H9 (cell line): Measurements from ENCODE around the gene TARBP2. TPM values are rescaled to one million over a fixed set of nuclear protein-coding genes. Genes with fewer than 3 reads are reported as not detected.
A peak's percentile ranks its signal among the peaks of the same experiment; 100 is the strongest.

Experiments
- DNase-seq: peaks from one replicate; pipeline ENCODE4 v3.0.0-alpha.2; 2017
- H2AFZ ChIP-seq: one replicate; pipeline ENCODE4 v1.6.1; 2013; ENCODE audit warnings: mild to moderate bottlenecking, low read length, control low read depth, moderate library complexity
- H2AK5ac ChIP-seq: 2 replicates; pipeline ENCODE4 v1.6.1; 2013; ENCODE audit warnings: low read length, control low read depth, mixed read lengths; ENCODE audit not compliant: insufficient read length
- H2BK120ac ChIP-seq: one replicate; pipeline ENCODE4 v1.6.1; 2013; ENCODE audit warnings: low read depth, mild to moderate bottlenecking, low read length, control low read depth, inconsistent platforms; ENCODE audit not compliant: poor library complexity, severe bottlenecking
- H2BK12ac ChIP-seq: 2 replicates; pipeline ENCODE4 v1.6.1; 2013; ENCODE audit warnings: low read length, control low read depth, mixed read lengths, low read depth; ENCODE audit not compliant: insufficient read length
- H2BK15ac ChIP-seq: 2 replicates; pipeline ENCODE4 v1.6.1; 2013; ENCODE audit warnings: low read depth, low read length, control low read depth
- H2BK20ac ChIP-seq: one replicate; pipeline ENCODE4 v1.6.1; 2013; ENCODE audit warnings: low read depth, mild to moderate bottlenecking, low read length, control low read depth, inconsistent platforms; ENCODE audit not compliant: poor library complexity, severe bottlenecking
- H2BK5ac ChIP-seq: 2 replicates; pipeline ENCODE4 v1.6.1; 2013; ENCODE audit warnings: low read length, control low read depth, mixed read lengths; ENCODE audit not compliant: insufficient read length
- H3K14ac ChIP-seq: 2 replicates; pipeline ENCODE4 v1.6.1; 2013; ENCODE audit warnings: low read length, control low read depth; ENCODE audit not compliant: insufficient read depth
- H3K18ac ChIP-seq: 2 replicates; pipeline ENCODE4 v1.6.1; 2013; ENCODE audit warnings: low read depth, mild to moderate bottlenecking, mixed read lengths, low read length, control low read depth; ENCODE audit not compliant: insufficient read length
- H3K23ac ChIP-seq: 2 replicates; pipeline ENCODE4 v1.6.1; 2013; ENCODE audit warnings: low read length, control low read depth, mixed read lengths, low read depth; ENCODE audit not compliant: insufficient read length
- H3K23me2 ChIP-seq: 2 replicates; pipeline ENCODE4 v1.6.1; 2013; ENCODE audit warnings: low read depth, mild to moderate bottlenecking, mixed read lengths, low read length, control low read depth; ENCODE audit not compliant: insufficient read length, poor library complexity, severe bottlenecking
- H3K27ac ChIP-seq: 2 replicates; pipeline ENCODE4 v1.5.1; 2013; ENCODE audit warnings: low read length, control low read depth, mixed read lengths, low read depth; ENCODE audit not compliant: insufficient read length
- H3K27me3 ChIP-seq: 2 replicates; pipeline ENCODE4 v1.6.1; 2013; ENCODE audit warnings: low read length, control low read depth, inconsistent platforms; ENCODE audit not compliant: insufficient read depth
- H3K4ac ChIP-seq: 2 replicates; pipeline ENCODE4 v1.6.1; 2013; ENCODE audit warnings: low read depth, mild to moderate bottlenecking, control low read depth, inconsistent platforms, low read length, moderate library complexity
- H3K4me1 ChIP-seq: 2 replicates; pipeline ENCODE4 v1.6.1; 2013; ENCODE audit warnings: low read length, control low read depth, inconsistent platforms; ENCODE audit not compliant: insufficient read depth
- H3K4me2 ChIP-seq: 2 replicates; pipeline ENCODE4 v1.6.1; 2013; ENCODE audit warnings: low read length, control low read depth, mixed read lengths; ENCODE audit not compliant: insufficient read length, insufficient read depth
- H3K56ac ChIP-seq: 2 replicates; pipeline ENCODE4 v1.6.1; 2013; ENCODE audit warnings: low read depth, mild to moderate bottlenecking, mixed read lengths, low read length, control low read depth; ENCODE audit not compliant: insufficient read length
- H3K79me1 ChIP-seq: 2 replicates; pipeline ENCODE4 v1.6.1; 2013; ENCODE audit warnings: low read depth, mild to moderate bottlenecking, moderate library complexity, low read length, control low read depth, inconsistent platforms; ENCODE audit not compliant: insufficient read depth, poor library complexity, severe bottlenecking
- H3K79me2 ChIP-seq: 2 replicates; pipeline ENCODE4 v1.6.1; 2013; ENCODE audit warnings: low read length, control low read depth, inconsistent platforms; ENCODE audit not compliant: insufficient read depth
- H3K9ac ChIP-seq: 2 replicates; pipeline ENCODE4 v1.6.1; 2013; ENCODE audit warnings: low read length, control low read depth, mixed read lengths; ENCODE audit not compliant: insufficient read length; ENCODE audit errors: extremely low read depth
- H3K9me3 ChIP-seq: one replicate; pipeline ENCODE4 v1.6.1; 2013; ENCODE audit warnings: low read depth, low read length, inconsistent platforms; ENCODE audit not compliant: control insufficient read depth
- H3T11ph ChIP-seq: one replicate; pipeline ENCODE4 v1.6.1; 2013; ENCODE audit warnings: mild to moderate bottlenecking, low read length, control low read depth, inconsistent platforms
- H4K20me1 ChIP-seq: one replicate; pipeline ENCODE4 v1.6.1; 2013; ENCODE audit not compliant: control insufficient read depth, insufficient read length, insufficient read depth
- H4K5ac ChIP-seq: 2 replicates; pipeline ENCODE4 v1.6.1; 2013; ENCODE audit warnings: low read depth, mild to moderate bottlenecking, mixed read lengths, low read length, control low read depth; ENCODE audit not compliant: insufficient read length
- H4K8ac ChIP-seq: replicated peaks from 2 replicates; pipeline ENCODE4 v1.6.1; 2013; ENCODE audit warnings: low read length, control low read depth, mixed read lengths, low read depth; ENCODE audit not compliant: insufficient read length
- H4K91ac ChIP-seq: 2 replicates; pipeline ENCODE4 v1.6.1; 2013; ENCODE audit warnings: low read depth, mild to moderate bottlenecking, moderate library complexity, mixed read lengths, low read length, control low read depth; ENCODE audit not compliant: insufficient read length
- H3K27ac Mint-ChIP-seq, 3 experiments: 2 replicates in 2 of 3; 3 replicates in 1 of 3; pipeline ENCODE4 v1.8.0; 2020 to 2021; ENCODE audit warnings: mixed read lengths in 3 of 3, mild to moderate bottlenecking in 1 of 3, moderate library complexity in 1 of 3
- H3K27me3 Mint-ChIP-seq: 2 replicates; pipeline ENCODE4 v1.8.0; 2021; ENCODE audit warnings: low read depth, mild to moderate bottlenecking, moderate library complexity, mixed read lengths
- H3K36me3 Mint-ChIP-seq, 3 experiments: 2 replicates in 2 of 3; 3 replicates in 1 of 3; pipeline ENCODE4 v1.8.0; 2020 to 2021; ENCODE audit warnings: low read depth in 3 of 3, mixed read lengths in 3 of 3; ENCODE audit not compliant: insufficient read depth in 1 of 3
- H3K4me1 Mint-ChIP-seq, 2 experiments: 2 replicates each; pipeline ENCODE4 v1.8.0; 2020; ENCODE audit warnings: mixed read lengths in 2 of 2
- H3K4me3 Mint-ChIP-seq, 2 experiments: 2 replicates in 1 of 2; 3 replicates in 1 of 2; pipeline ENCODE4 v1.8.0; 2020 to 2021; ENCODE audit warnings: mild to moderate bottlenecking in 2 of 2, mixed read lengths in 2 of 2, moderate library complexity in 1 of 2
- H3K9me3 Mint-ChIP-seq, 2 experiments: 2 replicates in 1 of 2; 3 replicates in 1 of 2; pipeline ENCODE4 v1.8.0; 2020; ENCODE audit warnings: mild to moderate bottlenecking in 2 of 2, mixed read lengths in 2 of 2, moderate library complexity in 1 of 2
- WGBS: extraction: QIAGEN DNeasy Blood & Tissue Kit; methylation state at CpG from one replicate; pipeline ENCODE4 v1.1.7; 2013; ENCODE audit warnings: missing lambda C conversion rate, low lambda C conversion rate, mixed read lengths; ENCODE audit not compliant: insufficient read length; ENCODE audit errors: extremely low coverage; 5-methylcytosine and 5-hydroxymethylcytosine counted together
- total RNA-seq: library from RNA; stranded (reverse); gene quantifications from 2 replicates; pipeline ENCODE4 v1.2.1, GENCODE V29; 2021
- TF ChIP-seq, protein P1 (sequence below): fragments of 200-600 bp; sonication (generic); conservative IDR thresholded peaks from 3 replicates; pipeline ENCODE4 v1.8.0; 2021; ENCODE audit warnings: antibody characterized with exemption, mild to moderate bottlenecking

TARBP2 gene
- total RNA-seq, 1 experiment from 2014 or later, result 79.2 TPM

- H2BK5ac ChIP-seq, result no peak overlapping the region
- H3K79me1 ChIP-seq, result peaks cover 6% of the 10 kb centered on the region
- no peak overlapping the region for H2BK15ac ChIP-seq
- Mint-ChIP-seq H3K27ac (peak overlapping the region in 1 of 3 experiments; percentile 93; a peak in 2 of 7 replicates), H3K27me3 (no peaks in the 10 kb centered on the region; the same call in 1 of the 2 replicates), H3K4me1 (peaks cover 43 to 58% of the 10 kb centered on the region in 2 experiments), H3K36me3 (peaks cover 54 to 89% (median 88%) of the 10 kb centered on the region in 3 experiments), H3K9me3 (no peaks in the 10 kb centered on the region), H3K4me3 (no peak overlapping the region)
- DNase-seq, result no peak
- no peak overlapping the region for H3K18ac ChIP-seq
- H2BK20ac ChIP-seq, result no peak overlapping the region
- no peak overlapping the region for H2BK12ac ChIP-seq
- no peak overlapping the region for H2AFZ ChIP-seq
- H2AK5ac ChIP-seq, result no peak overlapping the region
- H2BK120ac ChIP-seq, result no peak overlapping the region
- no peak overlapping the region for H3T11ph ChIP-seq
- H3K4ac ChIP-seq, result no peak overlapping the region
- no peaks in the 10 kb centered on the region for H3K9me3 ChIP-seq
- TF ChIP-seq, protein P1, sequence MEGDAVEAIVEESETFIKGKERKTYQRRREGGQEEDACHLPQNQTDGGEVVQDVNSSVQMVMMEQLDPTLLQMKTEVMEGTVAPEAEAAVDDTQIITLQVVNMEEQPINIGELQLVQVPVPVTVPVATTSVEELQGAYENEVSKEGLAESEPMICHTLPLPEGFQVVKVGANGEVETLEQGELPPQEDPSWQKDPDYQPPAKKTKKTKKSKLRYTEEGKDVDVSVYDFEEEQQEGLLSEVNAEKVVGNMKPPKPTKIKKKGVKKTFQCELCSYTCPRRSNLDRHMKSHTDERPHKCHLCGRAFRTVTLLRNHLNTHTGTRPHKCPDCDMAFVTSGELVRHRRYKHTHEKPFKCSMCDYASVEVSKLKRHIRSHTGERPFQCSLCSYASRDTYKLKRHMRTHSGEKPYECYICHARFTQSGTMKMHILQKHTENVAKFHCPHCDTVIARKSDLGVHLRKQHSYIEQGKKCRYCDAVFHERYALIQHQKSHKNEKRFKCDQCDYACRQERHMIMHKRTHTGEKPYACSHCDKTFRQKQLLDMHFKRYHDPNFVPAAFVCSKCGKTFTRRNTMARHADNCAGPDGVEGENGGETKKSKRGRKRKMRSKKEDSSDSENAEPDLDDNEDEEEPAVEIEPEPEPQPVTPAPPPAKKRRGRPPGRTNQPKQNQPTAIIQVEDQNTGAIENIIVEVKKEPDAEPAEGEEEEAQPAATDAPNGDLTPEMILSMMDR, result no peak
- H3K56ac ChIP-seq, result no peak overlapping the region
- no peak overlapping the region for H3K14ac ChIP-seq
- H4K8ac ChIP-seq, result no peak overlapping the region
- no peaks in the 10 kb centered on the region for H3K79me2 ChIP-seq
- no peak overlapping the region for H3K23ac ChIP-seq
- H3K27me3 ChIP-seq, result no peaks in the 10 kb centered on the region
- no peak overlapping the region for H4K5ac ChIP-seq
- H4K91ac ChIP-seq, result no peak overlapping the region
- no peaks in the 10 kb centered on the region for H3K23me2 ChIP-seq
- WGBS, result no CpG with 5 or more reads among the region's 5 CpGs
- H3K9ac ChIP-seq, result no peak overlapping the region
- no peak overlapping the region for H3K27ac ChIP-seq
- no peaks in the 10 kb centered on the region for H4K20me1 ChIP-seq
- no peaks in the 10 kb centered on the region for H3K4me1 ChIP-seq
- no peak overlapping the region for H3K4me2 ChIP-seq
Observed at GRCh38 chr12:53479331-53479730, 21.8 kb upstream of the TARBP2 start.
